ENCODE results near the gene INPP5A. TPM values are rescaled to one million over a fixed set of nuclear protein-coding genes. Genes with fewer than 3 reads are reported as not detected.

Gene INPP5A
- total RNA-seq, 1 donor from 2014 or later = 41.0 TPM

DNA sequence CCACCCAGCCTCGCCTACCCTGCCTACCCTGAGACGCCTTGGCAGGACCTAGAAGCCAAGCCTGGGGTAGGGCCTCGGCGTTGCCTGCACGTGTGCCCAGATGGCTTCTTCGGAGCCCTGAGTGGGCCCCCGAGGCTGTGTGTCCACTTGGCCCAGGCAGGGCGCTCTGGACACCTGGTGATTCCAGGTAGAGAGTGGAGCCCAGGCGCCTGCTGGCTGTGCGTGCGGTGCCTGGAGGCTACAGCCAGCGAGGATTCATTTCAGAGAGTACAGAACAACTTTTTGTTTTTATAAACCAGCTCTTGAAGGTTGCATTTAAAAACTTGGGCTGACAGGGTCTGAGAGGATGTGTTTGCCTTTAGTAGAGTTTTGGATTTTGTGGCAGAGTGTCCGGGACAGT, 208.4 kb downstream of the INPP5A start:
- Mint-ChIP-seq H3K9me3 (no peaks in the 10 kb centered on the region), H3K27me3 (ENCODE audit: low read depth) (no peaks in the 10 kb centered on the region), H3K36me3 (peaks cover 5% of the 10 kb centered on the region), H3K4me1 (no peaks in the 10 kb centered on the region), H3K4me3 (no peak overlapping the region), H3K27ac (no peak overlapping the region)
- TF ChIP-seq, protein P1, sequence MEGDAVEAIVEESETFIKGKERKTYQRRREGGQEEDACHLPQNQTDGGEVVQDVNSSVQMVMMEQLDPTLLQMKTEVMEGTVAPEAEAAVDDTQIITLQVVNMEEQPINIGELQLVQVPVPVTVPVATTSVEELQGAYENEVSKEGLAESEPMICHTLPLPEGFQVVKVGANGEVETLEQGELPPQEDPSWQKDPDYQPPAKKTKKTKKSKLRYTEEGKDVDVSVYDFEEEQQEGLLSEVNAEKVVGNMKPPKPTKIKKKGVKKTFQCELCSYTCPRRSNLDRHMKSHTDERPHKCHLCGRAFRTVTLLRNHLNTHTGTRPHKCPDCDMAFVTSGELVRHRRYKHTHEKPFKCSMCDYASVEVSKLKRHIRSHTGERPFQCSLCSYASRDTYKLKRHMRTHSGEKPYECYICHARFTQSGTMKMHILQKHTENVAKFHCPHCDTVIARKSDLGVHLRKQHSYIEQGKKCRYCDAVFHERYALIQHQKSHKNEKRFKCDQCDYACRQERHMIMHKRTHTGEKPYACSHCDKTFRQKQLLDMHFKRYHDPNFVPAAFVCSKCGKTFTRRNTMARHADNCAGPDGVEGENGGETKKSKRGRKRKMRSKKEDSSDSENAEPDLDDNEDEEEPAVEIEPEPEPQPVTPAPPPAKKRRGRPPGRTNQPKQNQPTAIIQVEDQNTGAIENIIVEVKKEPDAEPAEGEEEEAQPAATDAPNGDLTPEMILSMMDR (IDR thresholded peaks at IDR 0.05; ENCODE audit: unreplicated experiment) = no peak
- no peak for DNase-seq (ENCODE audit: low spot score in 2 of 2, unreplicated experiment in 2 of 2)

DNA sequence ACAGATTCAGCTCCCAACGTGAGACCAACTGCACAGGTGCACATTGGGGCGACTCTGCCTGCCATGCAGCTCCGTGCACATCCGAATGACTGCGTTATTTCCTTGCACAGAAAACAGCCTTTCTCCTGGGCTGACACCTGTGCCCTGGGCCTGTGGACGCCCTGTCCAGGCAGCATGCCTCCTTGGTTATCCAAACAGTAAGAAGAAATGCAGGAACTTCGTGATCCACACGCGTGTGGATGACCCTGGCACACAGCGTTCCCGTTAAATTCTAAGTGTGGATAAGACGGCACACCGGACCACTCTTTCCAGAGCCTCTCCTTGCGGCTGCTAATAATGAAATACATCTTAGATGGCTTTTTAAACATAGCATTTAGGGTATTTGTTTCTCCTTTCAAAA, 208.8 kb downstream of the INPP5A start:
- no peak overlapping the region for H3K4me3 Mint-ChIP-seq
- TF ChIP-seq, protein P1 (IDR thresholded peaks at IDR 0.05; ENCODE audit: unreplicated experiment) = no peak
- H3K9me3 Mint-ChIP-seq = no peaks in the 10 kb centered on the region
- DNase-seq (ENCODE audit: low spot score in 2 of 2, unreplicated experiment in 2 of 2) = no peak
- H3K27ac Mint-ChIP-seq = no peak overlapping the region
- no peaks in the 10 kb centered on the region for H3K27me3 Mint-ChIP-seq (ENCODE audit: low read depth)
- no peaks in the 10 kb centered on the region for H3K4me1 Mint-ChIP-seq
- peaks cover 5% of the 10 kb centered on the region for H3K36me3 Mint-ChIP-seq

DNA sequence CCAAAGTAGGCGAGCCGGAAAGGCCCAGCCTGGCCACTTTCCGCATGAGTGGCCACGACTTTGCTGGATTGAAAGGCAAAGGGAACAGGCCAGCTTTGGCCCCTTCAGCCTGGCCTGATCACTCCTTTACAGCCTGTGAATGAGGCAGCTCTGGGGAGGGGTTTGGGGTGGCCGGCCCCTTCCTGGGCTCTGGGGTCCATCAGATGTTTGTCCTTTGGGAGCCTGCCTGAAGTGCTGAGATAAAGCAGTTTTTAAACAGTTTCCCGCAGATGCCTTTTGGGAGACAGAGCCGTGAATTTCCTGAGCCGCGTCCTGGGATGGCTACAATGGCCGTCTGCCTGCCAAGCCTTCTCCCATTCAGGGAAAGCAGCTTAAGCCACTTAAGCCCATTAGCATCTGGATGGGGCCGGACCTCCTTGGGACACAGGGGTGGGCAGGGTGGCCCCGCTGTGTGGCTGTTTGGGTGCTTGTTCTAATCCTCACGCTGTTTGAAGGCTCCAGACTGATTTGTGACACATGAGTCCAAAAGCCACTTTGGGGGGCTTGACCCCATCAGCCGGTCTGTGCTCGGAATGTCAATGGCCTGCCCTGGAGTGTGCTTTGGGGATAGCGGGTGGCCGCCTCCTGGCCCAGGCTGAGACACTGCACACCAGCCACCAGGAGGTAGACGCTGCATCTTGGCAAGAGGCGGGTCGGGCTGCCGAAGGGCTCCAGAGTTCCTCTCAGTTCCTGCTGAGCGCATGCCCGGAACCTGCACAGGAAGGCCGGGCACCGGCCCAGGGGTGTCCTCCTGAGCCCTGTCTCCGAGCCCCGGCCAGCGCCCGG, 209.4 kb downstream of the INPP5A start:
- no peak for DNase-seq (ENCODE audit: low spot score in 2 of 2, unreplicated experiment in 2 of 2)
- no peak overlapping the region for H3K4me3 Mint-ChIP-seq
- no peaks in the 10 kb centered on the region for H3K27me3 Mint-ChIP-seq (ENCODE audit: low read depth)
- no peaks in the 10 kb centered on the region for H3K9me3 Mint-ChIP-seq
- H3K4me1 Mint-ChIP-seq = no peaks in the 10 kb centered on the region
- no peak overlapping the region for H3K27ac Mint-ChIP-seq
- peaks cover 5% of the 10 kb centered on the region for H3K36me3 Mint-ChIP-seq
- TF ChIP-seq, protein P1 (IDR thresholded peaks at IDR 0.05; ENCODE audit: unreplicated experiment) = no peak

DNA sequence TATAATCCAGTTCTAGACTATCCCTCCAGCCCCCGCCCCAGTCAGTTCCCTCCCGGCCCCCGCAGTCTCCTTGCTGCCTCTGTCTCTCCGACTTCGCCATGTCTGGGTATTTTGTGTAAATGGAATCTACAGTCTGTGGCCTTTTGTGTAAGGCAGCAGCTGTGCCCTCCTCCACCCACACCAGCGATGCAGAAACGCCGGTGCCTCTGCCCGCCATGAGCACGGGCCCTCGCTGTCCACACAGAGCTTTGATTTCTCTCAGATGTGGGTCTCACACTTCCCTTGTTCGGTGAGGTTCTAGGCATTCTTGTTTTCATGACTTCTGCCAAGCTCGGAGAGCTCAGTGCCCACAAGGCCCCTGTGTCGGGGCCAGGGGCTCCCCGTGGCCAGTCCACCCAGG, 210.5 kb downstream of the INPP5A start:
- TF ChIP-seq, protein P1 (IDR thresholded peaks at IDR 0.05; ENCODE audit: unreplicated experiment) = no peak
- H3K27ac Mint-ChIP-seq = no peak overlapping the region
- no peaks in the 10 kb centered on the region for H3K4me1 Mint-ChIP-seq
- peaks cover 5% of the 10 kb centered on the region for H3K36me3 Mint-ChIP-seq
- H3K9me3 Mint-ChIP-seq = no peaks in the 10 kb centered on the region
- DNase-seq (ENCODE audit: low spot score in 2 of 2, unreplicated experiment in 2 of 2) = no peak
- H3K27me3 Mint-ChIP-seq (ENCODE audit: low read depth) = no peaks in the 10 kb centered on the region
- H3K4me3 Mint-ChIP-seq = no peak overlapping the region

DNA sequence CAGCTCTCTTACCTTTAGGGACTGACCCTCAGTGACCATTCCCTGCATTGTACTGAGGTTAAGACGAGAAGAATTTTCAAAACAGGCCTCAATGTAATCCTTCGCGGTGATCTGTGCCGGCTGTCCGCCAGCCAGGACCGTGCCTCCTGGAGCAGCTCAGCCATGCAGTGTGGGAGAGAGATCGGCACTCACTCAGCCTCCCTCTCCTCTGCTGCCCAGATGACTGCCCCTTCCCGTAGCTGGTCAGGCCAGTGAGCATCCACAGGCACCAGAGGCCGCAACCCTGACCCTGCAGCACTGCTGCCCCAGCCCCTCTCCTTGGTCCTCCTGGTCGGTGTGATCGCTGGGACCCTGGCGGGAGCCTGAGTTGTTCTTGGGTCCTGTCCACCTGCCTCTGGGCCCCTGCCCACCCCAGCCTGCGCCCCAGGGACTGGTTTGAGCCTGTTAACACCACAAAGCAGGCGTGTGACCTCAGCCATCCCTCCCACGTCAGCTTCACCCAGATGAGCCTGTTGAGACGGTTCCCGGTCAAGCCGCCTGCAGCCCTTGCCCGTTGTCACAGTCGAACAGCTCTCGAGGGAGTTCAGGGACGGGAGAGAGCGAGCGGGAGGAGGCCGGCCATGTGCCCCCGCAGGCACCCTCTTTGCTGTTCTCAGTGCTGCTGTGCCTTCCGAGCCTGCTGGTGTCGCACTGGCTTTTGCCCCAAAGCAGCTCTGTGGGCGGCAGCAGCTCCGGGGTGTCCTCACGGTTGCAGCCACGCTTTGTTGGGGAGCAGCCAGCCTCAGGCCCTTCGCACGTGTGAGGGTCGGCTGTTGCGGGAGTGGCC, 211.2 kb downstream of the INPP5A start:
- no peaks in the 10 kb centered on the region for H3K27me3 Mint-ChIP-seq (ENCODE audit: low read depth)
- peaks cover 7% of the 10 kb centered on the region for H3K36me3 Mint-ChIP-seq
- no peaks in the 10 kb centered on the region for H3K9me3 Mint-ChIP-seq
- no peak for DNase-seq (ENCODE audit: low spot score in 2 of 2, unreplicated experiment in 2 of 2)
- no peak overlapping the region for H3K27ac Mint-ChIP-seq
- no peak overlapping the region for H3K4me3 Mint-ChIP-seq
- TF ChIP-seq, protein P1 (IDR thresholded peaks at IDR 0.05; ENCODE audit: unreplicated experiment) = no peak
- H3K4me1 Mint-ChIP-seq = no peaks in the 10 kb centered on the region

Data from mesothelial cell of epicardium (in vitro differentiated cells).